ENCODE data around the gene YEATS4.

DNA sequence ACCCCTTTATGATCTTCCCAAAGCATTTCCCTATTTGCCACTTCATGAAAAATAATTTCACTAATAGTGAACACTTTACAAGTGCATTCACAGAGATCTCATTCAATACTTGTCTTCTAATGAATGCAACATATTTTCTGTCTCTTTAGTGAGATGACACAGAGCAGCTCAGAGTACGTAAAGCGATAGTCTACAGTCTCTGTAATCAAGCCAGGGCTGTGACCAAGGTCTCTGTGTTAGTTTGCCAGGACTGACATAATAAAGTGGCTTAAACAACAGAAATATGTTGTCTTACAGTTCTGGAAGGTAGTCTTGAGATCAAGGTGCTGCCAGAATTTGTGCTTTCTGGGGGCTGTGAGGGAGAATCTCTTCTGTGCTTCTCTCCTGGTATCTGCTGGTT lies 77.5 kb downstream of the YEATS4 start:
- TF ChIP-seq CTCF (IDR thresholded peaks at IDR 0.05) (no peak), POLR2A (IDR thresholded peaks at IDR 0.05) (no peak)
